HT1080 (cell line): ENCODE measurements around the gene PFDN2. TPM values are rescaled to one million over a fixed set of nuclear protein-coding genes. Genes with fewer than 3 reads are reported as not detected.

Experiments
- DNase-seq: peaks from one replicate; pipeline ENCODE4 v3.0.0-alpha.2; 2015; ENCODE audit warnings: low read depth
- small RNA-seq: library from RNA; depleted of rRNA; stranded (forward); fragments of <200 nt; gene quantifications from one replicate; pipeline ENCODE3, GENCODE V24; 2014
- total RNA-seq: library from RNA; depleted of rRNA; stranded (reverse); fragments of >200 nt; shearing (Covaris generic); gene quantifications from 2 replicates; pipeline ENCODE4 v1.2.3, GENCODE V29; 2014; rRNA removed

The PFDN2 gene
- total RNA-seq, 1 experiment from 2014 or later, result 137 TPM

DNA sequence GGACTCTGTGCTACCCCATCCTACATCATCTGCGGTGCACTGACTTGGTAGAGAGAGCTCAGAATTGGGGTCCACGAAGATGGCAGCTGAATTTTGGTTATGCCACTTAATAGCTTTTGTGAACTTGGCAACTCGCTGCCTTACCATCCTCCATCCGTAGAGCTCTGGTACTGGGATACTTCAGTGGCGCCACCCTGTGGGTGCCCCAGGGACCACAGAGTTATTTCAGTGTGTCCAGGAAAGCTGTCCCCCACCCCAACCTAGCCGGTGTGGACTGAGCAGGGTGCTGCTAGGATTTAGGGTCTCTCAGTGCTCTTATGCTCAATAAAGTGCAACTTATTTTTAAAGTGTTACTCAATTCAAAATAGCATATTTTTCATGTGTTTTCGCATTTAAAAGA is 63.0 kb downstream of the PFDN2 start:
- no peak for DNase-seq

DNA sequence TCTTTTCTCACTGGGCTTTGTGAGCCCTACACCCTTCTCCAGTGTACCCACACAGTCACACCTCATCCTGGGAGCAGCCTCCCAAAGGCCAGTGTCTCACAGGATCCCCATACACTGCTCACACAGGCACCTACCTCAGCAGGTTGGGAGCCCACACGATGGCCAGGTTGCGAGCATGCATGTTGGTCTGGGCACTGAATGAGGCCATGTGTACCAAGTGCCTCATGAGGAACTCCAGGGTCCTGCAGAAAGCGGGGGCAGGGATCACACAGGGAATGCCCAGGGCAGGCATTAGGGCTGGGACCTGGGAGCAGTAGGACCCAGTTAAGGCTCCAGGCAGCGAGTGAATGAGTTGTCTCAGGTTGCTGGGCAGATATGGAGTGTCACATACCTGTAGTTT is 63.6 kb downstream of the PFDN2 start:
- DNase-seq, result no peak

DNA sequence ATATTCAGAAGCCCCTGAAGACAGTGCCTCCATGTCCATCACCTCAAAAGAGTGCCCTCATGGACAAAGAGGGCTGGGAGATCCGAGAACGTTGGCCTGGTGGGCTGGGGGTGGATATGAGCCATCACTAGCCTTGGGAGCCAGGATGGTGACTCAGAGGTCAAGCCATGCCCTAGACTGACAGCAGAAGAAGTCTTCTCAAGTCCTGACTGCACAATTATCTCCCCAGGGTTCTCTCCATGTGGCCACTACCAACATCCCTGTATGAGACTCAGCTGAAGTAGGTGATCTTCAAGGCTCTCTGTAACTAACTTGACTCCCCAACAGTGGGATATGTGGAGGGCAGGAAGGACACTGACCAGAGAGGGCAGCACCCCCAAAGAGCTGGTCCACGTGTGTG is 64.9 kb downstream of the PFDN2 start:
- DNase-seq, result peak; percentile 51

DNA sequence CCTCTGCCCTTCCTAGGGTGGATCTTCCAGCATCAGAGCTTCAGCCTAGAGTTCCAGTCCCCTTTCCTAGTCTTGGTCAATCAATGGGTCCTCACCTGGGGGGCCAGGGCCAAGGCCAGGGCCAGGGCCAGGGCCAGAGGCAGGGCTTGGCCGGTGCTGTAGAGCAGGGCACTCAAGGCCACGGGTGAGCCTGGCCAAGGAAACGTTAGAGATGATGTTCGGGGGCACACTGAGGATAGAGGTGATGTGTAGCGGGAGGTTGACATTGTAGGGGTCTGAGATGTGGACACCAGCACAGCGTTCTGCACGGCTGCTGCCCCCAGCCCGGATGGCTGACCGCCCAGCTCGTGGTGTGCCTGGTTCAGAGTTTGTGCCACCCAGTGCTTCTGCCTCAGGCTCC is 66.6 kb downstream of the PFDN2 start:
- no peak for DNase-seq

Small RNA genes lying within 50 kb of the gene (small RNA-seq; reads per million reads assigned to genes)
- not detected for gene RF01225

Other genes with a start within 250 kb of the PFDN2 start
- not detected in 2 replicates for gene ITLN1, start 232.9 kb downstream of the PFDN2 start, total RNA-seq
- gene ITLN2, start 163.2 kb downstream of the PFDN2 start, total RNA-seq, result not detected in 2 replicates
- 6.6 and 10.3 TPM in 2 replicates for gene F11R, start 96.9 kb downstream of the PFDN2 start, total RNA-seq
- 0.30 TPM in 1 of 2 replicates, not detected in the other for gene TSTD1, start 79.1 kb downstream of the PFDN2 start, total RNA-seq
- 79.4 and 81.9 TPM in 2 replicates for gene USF1, start 72.1 kb downstream of the PFDN2 start, total RNA-seq
- 4.0 and 6.0 TPM in 2 replicates for gene ARHGAP30, start 48.1 kb downstream of the PFDN2 start, total RNA-seq
- gene NECTIN4, start 28.5 kb downstream of the PFDN2 start, total RNA-seq, result 1.4 and 1.9 TPM in 2 replicates
- 0.51 and 1.0 TPM in 2 replicates for gene KLHDC9, start 19.7 kb downstream of the PFDN2 start, total RNA-seq
- 27.4 and 35.1 TPM in 2 replicates for gene NIT1, start 68 bp upstream of the PFDN2 start, total RNA-seq
- 26.5 and 42.6 TPM in 2 replicates for gene DEDD, start 14.6 kb upstream of the PFDN2 start, total RNA-seq
- gene UFC1, start 35.9 kb upstream of the PFDN2 start, total RNA-seq, result 68.1 and 68.2 TPM in 2 replicates
- 5.5 and 9.7 TPM in 2 replicates for gene USP21, start 41.5 kb upstream of the PFDN2 start, total RNA-seq
- 9.0 and 12.9 TPM in 2 replicates for gene PPOX, start 48.4 kb upstream of the PFDN2 start, total RNA-seq
- 63.3 and 89.1 TPM in 2 replicates for gene B4GALT3, start 59.5 kb upstream of the PFDN2 start, total RNA-seq
- not detected in 2 replicates for gene ADAMTS4, start 81.0 kb upstream of the PFDN2 start, total RNA-seq
- 185 and 202 TPM in 2 replicates for gene NDUFS2, start 84.3 kb upstream of the PFDN2 start, total RNA-seq
- gene FCER1G, start 97.3 kb upstream of the PFDN2 start, total RNA-seq, result 0.64 TPM in 1 of 2 replicates, not detected in the other
- gene APOA2, start 105.6 kb upstream of the PFDN2 start, total RNA-seq, result not detected in 2 replicates
- 18.2 and 25.8 TPM in 2 replicates for gene TOMM40L, start 108.0 kb upstream of the PFDN2 start, total RNA-seq
- not detected in 2 replicates for gene NR1I3, start 120.2 kb upstream of the PFDN2 start, total RNA-seq
- 0.10 and 0.27 TPM in 2 replicates for gene PCP4L1, start 140.7 kb upstream of the PFDN2 start, total RNA-seq
- gene MPZ, start 191.9 kb upstream of the PFDN2 start, total RNA-seq, result 1.4 and 2.2 TPM in 2 replicates
- gene SDHC, start 196.3 kb upstream of the PFDN2 start, total RNA-seq, result 16.1 and 67.9 TPM in 2 replicates
- gene CFAP126, start 249.8 kb upstream of the PFDN2 start, total RNA-seq, result not detected in 2 replicates